Activated naive CD8-positive, alpha-beta T cell treated with anti-CD3 and anti-CD28 coated beads for 36 hours (primary cell): ENCODE results near the gene FBXL22. TPM values are rescaled to one million over a fixed set of nuclear protein-coding genes. Genes with fewer than 3 reads are reported as not detected.

Source experiments
- DNase-seq: peaks from one replicate; pipeline ENCODE4 v3.0.0; 2021
- H3K27ac Mint-ChIP-seq: one replicate; pipeline ENCODE4 v1.8.0; 2022; ENCODE audit warnings: mild to moderate bottlenecking, moderate library complexity, mixed read lengths
- H3K27me3 Mint-ChIP-seq: one replicate; pipeline ENCODE4 v1.8.0; 2022; ENCODE audit warnings: mild to moderate bottlenecking, mixed read lengths
- H3K36me3 Mint-ChIP-seq: one replicate; pipeline ENCODE4 v1.8.0; 2021; ENCODE audit warnings: mild to moderate bottlenecking, mixed read lengths
- H3K4me1 Mint-ChIP-seq: one replicate; pipeline ENCODE4 v1.8.0; 2021; ENCODE audit warnings: mixed read lengths
- H3K4me3 Mint-ChIP-seq: one replicate; pipeline ENCODE4 v1.8.0; 2022; ENCODE audit warnings: mild to moderate bottlenecking, moderate library complexity, mixed read lengths
- H3K9me3 Mint-ChIP-seq: one replicate; pipeline ENCODE4 v1.8.0; 2022; ENCODE audit warnings: mixed read lengths
- total RNA-seq, 2 experiments: library from RNA; stranded (reverse); gene quantifications; one replicate each; pipeline ENCODE4 v1.2.3, GENCODE V29; 2021

Gene FBXL22
- total RNA-seq, 2 experiments from 2014 or later = 0.52 to 0.76 TPM

- Mint-ChIP-seq H3K36me3 (peaks cover 15% of the 10 kb centered on the region), H3K27ac (no peak overlapping the region), H3K9me3 (no peaks in the 10 kb centered on the region)
Measured at GRCh38 chr15:63576441-63576840, 20.7 kb upstream of the FBXL22 start.

GRCh38 chr15:63582179-63582578 is 15.0 kb upstream of the FBXL22 start:
- DNase-seq = no peak
- peak overlapping the region; percentile 34 for H3K27ac Mint-ChIP-seq
- H3K27me3 Mint-ChIP-seq = no peaks in the 10 kb centered on the region
- H3K36me3 Mint-ChIP-seq = peaks cover 50% of the 10 kb centered on the region
- H3K9me3 Mint-ChIP-seq = peaks cover 5% of the 10 kb centered on the region
- H3K4me1 Mint-ChIP-seq = peaks cover 13% of the 10 kb centered on the region
- H3K4me3 Mint-ChIP-seq = no peak overlapping the region

More at GRCh38 chr15:63576441-63576840, 20.7 kb upstream of the FBXL22 start:
- no peak for DNase-seq
- Mint-ChIP-seq H3K4me3 (no peak overlapping the region), H3K27me3 (no peaks in the 10 kb centered on the region), H3K4me1 (peaks cover 11% of the 10 kb centered on the region)

GRCh38 chr15:63582718-63583426 is 14.3 kb upstream of the FBXL22 start:
- peaks cover 50% of the 10 kb centered on the region for H3K36me3 Mint-ChIP-seq
- H3K27me3 Mint-ChIP-seq = no peaks in the 10 kb centered on the region
- H3K27ac Mint-ChIP-seq = peak overlapping the region; percentile 18
- no peak for DNase-seq
- H3K4me1 Mint-ChIP-seq = peaks cover 13% of the 10 kb centered on the region
- no peak overlapping the region for H3K4me3 Mint-ChIP-seq
- H3K9me3 Mint-ChIP-seq = peaks cover 5% of the 10 kb centered on the region

- Mint-ChIP-seq H3K4me1 (peaks cover 24% of the 10 kb centered on the region), H3K4me3 (no peak overlapping the region), H3K9me3 (peaks cover 5% of the 10 kb centered on the region), H3K36me3 (peaks cover 72% of the 10 kb centered on the region), H3K27ac (no peak overlapping the region), H3K27me3 (no peaks in the 10 kb centered on the region)
- no peak for DNase-seq
Measured at GRCh38 chr15:63586790-63587189, 10.4 kb upstream of the FBXL22 start.

GRCh38 chr15:63587527-63587926 is 9.7 kb upstream of the FBXL22 start:
- Mint-ChIP-seq H3K36me3 (peaks cover 71% of the 10 kb centered on the region), H3K27ac (no peak overlapping the region), H3K4me3 (no peak overlapping the region), H3K9me3 (peaks cover 5% of the 10 kb centered on the region), H3K27me3 (no peaks in the 10 kb centered on the region), H3K4me1 (peaks cover 23% of the 10 kb centered on the region)
- no peak for DNase-seq

GRCh38 chr15:63588826-63589225 is 8.4 kb upstream of the FBXL22 start:
- no peak for DNase-seq
- Mint-ChIP-seq H3K27ac (peak overlapping the region; percentile 16), H3K36me3 (peaks cover 72% of the 10 kb centered on the region), H3K27me3 (no peaks in the 10 kb centered on the region), H3K4me3 (no peak overlapping the region), H3K4me1 (peaks cover 34% of the 10 kb centered on the region), H3K9me3 (peaks cover 5% of the 10 kb centered on the region)

- Mint-ChIP-seq H3K4me1 (peaks cover 72% of the 10 kb centered on the region), H3K36me3 (peaks cover 61% of the 10 kb centered on the region), H3K4me3 (no peak overlapping the region), H3K27ac (peak overlapping the region; percentile 80), H3K27me3 (no peaks in the 10 kb centered on the region), H3K9me3 (no peaks in the 10 kb centered on the region)
- DNase-seq = peak; percentile 54
Measured at GRCh38 chr15:63593705-63594671, 3.2 kb upstream of the FBXL22 start.

- H3K9me3 Mint-ChIP-seq = no peaks in the 10 kb centered on the region
- no peak for DNase-seq
Measured at GRCh38 chr15:63595065-63595464, 2.1 kb upstream of the FBXL22 start.

GRCh38 chr15:63595688-63596087 is 1.5 kb upstream of the FBXL22 start:
- H3K4me1 Mint-ChIP-seq = peaks cover 73% of the 10 kb centered on the region
- H3K27me3 Mint-ChIP-seq = no peaks in the 10 kb centered on the region
- peaks cover 46% of the 10 kb centered on the region for H3K36me3 Mint-ChIP-seq
- DNase-seq = no peak
- H3K27ac Mint-ChIP-seq = peak overlapping the region; percentile 74
- no peak overlapping the region for H3K4me3 Mint-ChIP-seq
- no peaks in the 10 kb centered on the region for H3K9me3 Mint-ChIP-seq

More at GRCh38 chr15:63595065-63595464, 2.1 kb upstream of the FBXL22 start:
- H3K27ac Mint-ChIP-seq = peak overlapping the region; percentile 80
- no peaks in the 10 kb centered on the region for H3K27me3 Mint-ChIP-seq
- no peak overlapping the region for H3K4me3 Mint-ChIP-seq
- H3K36me3 Mint-ChIP-seq = peaks cover 52% of the 10 kb centered on the region
- H3K4me1 Mint-ChIP-seq = peaks cover 77% of the 10 kb centered on the region

GRCh38 chr15:63596676-63597037 is 530 bp upstream of the FBXL22 start:
- Mint-ChIP-seq H3K9me3 (no peaks in the 10 kb centered on the region), H3K4me1 (peaks cover 69% of the 10 kb centered on the region), H3K27ac (peak overlapping the region; percentile 36), H3K4me3 (no peak overlapping the region), H3K36me3 (peaks cover 38% of the 10 kb centered on the region), H3K27me3 (no peaks in the 10 kb centered on the region)
- DNase-seq = peak; percentile 22

- Mint-ChIP-seq H3K36me3 (peaks cover 32% of the 10 kb centered on the region), H3K9me3 (no peaks in the 10 kb centered on the region), H3K4me1 (peaks cover 70% of the 10 kb centered on the region), H3K4me3 (no peak overlapping the region), H3K27ac (no peak overlapping the region), H3K27me3 (no peaks in the 10 kb centered on the region)
- no peak for DNase-seq
Measured at GRCh38 chr15:63597821-63598220, 634 bp downstream of the FBXL22 start.

- H3K4me3 Mint-ChIP-seq = peak overlapping the region; percentile 90
- H3K36me3 Mint-ChIP-seq = peaks cover 23% of the 10 kb centered on the region
- H3K4me1 Mint-ChIP-seq = peaks cover 63% of the 10 kb centered on the region
- H3K27me3 Mint-ChIP-seq = no peaks in the 10 kb centered on the region
- H3K27ac Mint-ChIP-seq = peak overlapping the region; percentile 92
- no peaks in the 10 kb centered on the region for H3K9me3 Mint-ChIP-seq
- no peak for DNase-seq
Measured at GRCh38 chr15:63598473-63599400, 1.6 kb downstream of the FBXL22 start.

GRCh38 chr15:63599401-63600000 is 2.3 kb downstream of the FBXL22 start:
- Mint-ChIP-seq H3K36me3 (peaks cover 15% of the 10 kb centered on the region), H3K4me1 (peaks cover 55% of the 10 kb centered on the region), H3K9me3 (no peaks in the 10 kb centered on the region), H3K4me3 (peak overlapping the region; percentile 90), H3K27ac (peak overlapping the region; percentile 92), H3K27me3 (no peaks in the 10 kb centered on the region)
- peak; percentile 39 for DNase-seq

- Mint-ChIP-seq H3K4me1 (peaks cover 52% of the 10 kb centered on the region), H3K9me3 (no peaks in the 10 kb centered on the region), H3K4me3 (peak overlapping the region; percentile 90), H3K27ac (peak overlapping the region; percentile 92), H3K27me3 (no peaks in the 10 kb centered on the region), H3K36me3 (peaks cover 9% of the 10 kb centered on the region)
- no peak for DNase-seq
Measured at GRCh38 chr15:63600001-63600615, 2.9 kb downstream of the FBXL22 start.
